GM12878 (cell line): Measurements from ENCODE around the gene GPC3. TPM values are rescaled to one million over a fixed set of nuclear protein-coding genes. Genes with fewer than 3 reads are reported as not detected.

ENCODE experiments used
- ATAC-seq: fragments of 200-7000 bp; cut with Tn5 transposase; 3 replicates; pipeline ENCODE4 v1.9.1; 2020; ENCODE audit warnings: mild to moderate bottlenecking, moderate library complexity
- BruUV-seq: library from RNA; stranded (reverse); fragments of 400-500 nt; replicated peaks from 2 replicates; lab custom pipeline; 2021; lab: Mats Ljungman, UMichigan
- CTCF ChIA-PET: fragments of 300-600 bp; sonication (Branson Sonifier 250); formaldehyde crosslinking; extraction: SDS; loops from one replicate; lab custom pipeline; 2021; ENCODE audit warnings: inconsistent platforms; lab: Yijun Ruan, JAX
- POLR2A ChIA-PET: fragments of 350-600 bp; formaldehyde crosslinking; extraction: SDS; loops from one replicate; lab custom pipeline; 2021; ENCODE audit warnings: inconsistent platforms; lab: Charles Lee
- RAD21 ChIA-PET: fragments of 300-600 bp; sonication (Branson Sonifier 250); formaldehyde crosslinking; loops from one replicate; lab custom pipeline; 2023; ENCODE audit warnings: antibody characterized with exemption; ENCODE audit not compliant: unreplicated experiment; lab: Charles Lee
- SMC1A ChIA-PET: fragments of 300-600 bp; sonication (Branson Sonifier 250); formaldehyde crosslinking; loops from one replicate; lab custom pipeline; 2023; ENCODE audit not compliant: unreplicated experiment, uncharacterized antibody; lab: Charles Lee
- DNase-seq: peaks from one replicate; pipeline ENCODE4 v3.0.0-alpha.2; 2011; ENCODE audit warnings: low read depth, low spot score
- FAIRE-seq: peaks from 3 replicates; lab custom pipeline; 2011; peaks lifted over from hg19 to GRCh38; lab: Jason Lieb, UNC
- H2AFZ ChIP-seq: 2 replicates; pipeline ENCODE4 v1.6.0; 2011; ENCODE audit warnings: low read depth, low read length, control low read depth; ENCODE audit not compliant: control insufficient read depth
- H3K27ac ChIP-seq: 2 replicates; pipeline ENCODE4 v1.5.1; 2011; ENCODE audit warnings: control low read depth; ENCODE audit not compliant: control insufficient read depth, insufficient read depth
- H3K27me3 ChIP-seq, 2 experiments: replicated peaks in 1 of 2; 2 replicates each; pipeline versions ENCODE4 v1.6.0 to v1.6.1; 2011; ENCODE audit warnings: low read length in 1 of 2; ENCODE audit not compliant: control insufficient read depth in 2 of 2, insufficient read depth in 2 of 2
- H3K36me3 ChIP-seq, 2 experiments: 2 replicates each; pipeline ENCODE4 v1.5.1; 2011; ENCODE audit warnings: low read length in 1 of 2; ENCODE audit not compliant: control insufficient read depth in 2 of 2, insufficient read depth in 2 of 2
- H3K4me1 ChIP-seq: 2 replicates; pipeline ENCODE4 v1.6.1; 2011; ENCODE audit warnings: mild to moderate bottlenecking, low read length, moderate library complexity, mixed read lengths; ENCODE audit not compliant: control insufficient read depth, insufficient read depth
- H3K4me2 ChIP-seq: 2 replicates; pipeline ENCODE4 v1.6.0; 2011; ENCODE audit warnings: control low read depth; ENCODE audit not compliant: control insufficient read depth, insufficient read depth
- H3K4me3 ChIP-seq: fragments of 200-600 bp; sonication (generic); 2 replicates; pipeline ENCODE4 v1.5.1; 2016
- H3K79me2 ChIP-seq: 2 replicates; pipeline ENCODE4 v1.6.0; 2011; ENCODE audit warnings: low read length; ENCODE audit not compliant: control insufficient read depth, insufficient read depth
- H3K9ac ChIP-seq: 2 replicates; pipeline ENCODE4 v1.8.0; 2011; ENCODE audit warnings: low read length, control low read depth, mixed read lengths; ENCODE audit not compliant: control insufficient read depth, insufficient read depth
- H3K9me3 ChIP-seq: replicated peaks from 3 replicates; pipeline ENCODE4 v1.5.1; 2011; ENCODE audit warnings: mild to moderate bottlenecking, low read length; ENCODE audit not compliant: control insufficient read depth, insufficient read depth
- H4K20me1 ChIP-seq: 2 replicates; pipeline ENCODE4 v1.6.0; 2011; ENCODE audit not compliant: control insufficient read depth, insufficient read depth
- ATF3 ChIP-seq: IDR thresholded peaks from 2 replicates; pipeline ENCODE4 v1.6.1; 2011; ENCODE audit warnings: low read depth, mild to moderate bottlenecking, low read length, moderate library complexity, borderline replicate concordance; ENCODE audit errors: extremely low read depth
- CEBPB ChIP-seq, 2 experiments: fragments of 150-350 bp in 1 of 2; IDR thresholded peaks; 2 replicates each; pipeline ENCODE4 v1.6.1; 2012 to 2014; ENCODE audit warnings: low read depth in 2 of 2, low read length in 2 of 2, borderline replicate concordance in 1 of 2, inconsistent platforms in 1 of 2
- EGR1 ChIP-seq, 2 experiments: IDR thresholded peaks; 1 replicate in 1 of 2; 2 replicates in 1 of 2; pipeline ENCODE4 v1.6.1; 2011 to 2012; ENCODE audit warnings: low read depth in 2 of 2, low read length in 2 of 2, borderline replicate concordance in 1 of 2, mild to moderate bottlenecking in 1 of 2, moderate library complexity in 1 of 2
- MEF2B ChIP-seq: fragments of 450-650 bp; IDR thresholded peaks from 2 replicates; pipeline ENCODE4 v1.6.1; 2018; ENCODE audit warnings: mild to moderate bottlenecking, moderate library complexity; ENCODE audit not compliant: partially characterized antibody, poor library complexity, severe bottlenecking
- NRF1 ChIP-seq: conservative IDR thresholded peaks from 2 replicates; pipeline ENCODE4 v1.6.1; 2011; ENCODE audit warnings: mild to moderate bottlenecking, low read depth, low read length, improper control_type of control experiment
- PAX5 ChIP-seq: IDR thresholded peaks from 2 replicates; pipeline ENCODE4 v1.6.1; 2011; ENCODE audit warnings: low read depth, low read length, borderline replicate concordance
- PML ChIP-seq: IDR thresholded peaks from 2 replicates; pipeline ENCODE4 v1.6.1; 2012; ENCODE audit warnings: low read length, inconsistent platforms
- POLR2AphosphoS5 ChIP-seq: IDR thresholded peaks from 2 replicates; pipeline ENCODE4 v1.6.1; 2011; ENCODE audit warnings: mild to moderate bottlenecking, low read length, inconsistent platforms
- POU2F2 ChIP-seq: IDR thresholded peaks from 3 replicates; pipeline ENCODE4 v1.6.1; 2011; ENCODE audit warnings: low read depth, mild to moderate bottlenecking, low read length, borderline replicate concordance
- RAD51 ChIP-seq: fragments of 450-650 bp; IDR thresholded peaks from 2 replicates; pipeline ENCODE4 v1.6.1; 2016; ENCODE audit warnings: moderate library complexity, mild to moderate bottlenecking, inconsistent platforms
- SMAD1 ChIP-seq: fragments of 450-650 bp; IDR thresholded peaks from 2 replicates; pipeline ENCODE4 v1.6.1; 2018; ENCODE audit warnings: mild to moderate bottlenecking, low read depth; ENCODE audit not compliant: partially characterized antibody
- SMAD5 ChIP-seq: IDR thresholded peaks from 2 replicates; pipeline ENCODE4 v1.6.1; 2016; ENCODE audit warnings: antibody characterized with exemption, low read depth
- SP1 ChIP-seq: IDR thresholded peaks from one replicate; pipeline ENCODE4 v1.6.1; 2011; ENCODE audit warnings: low read depth, low read length
- SRF ChIP-seq, 2 experiments: IDR thresholded peaks; 2 replicates each; pipeline ENCODE4 v1.6.1; 2011; ENCODE audit warnings: low read depth in 2 of 2, low read length in 2 of 2, mild to moderate bottlenecking in 1 of 2, moderate library complexity in 1 of 2
- TAF1 ChIP-seq: IDR thresholded peaks from 2 replicates; pipeline ENCODE4 v1.6.1; 2011; ENCODE audit warnings: mild to moderate bottlenecking, low read depth, low read length, borderline replicate concordance
- TBL1XR1 ChIP-seq: IDR thresholded peaks from 2 replicates; pipeline ENCODE4 v1.6.1; 2012; ENCODE audit warnings: low read depth, low read length, improper control_type of control experiment
- ZZZ3 ChIP-seq: IDR thresholded peaks from 2 replicates; pipeline ENCODE4 v1.6.1; 2011; ENCODE audit warnings: low read depth; ENCODE audit not compliant: control insufficient read depth, insufficient read length
- WGBS: methylation state at CpG from one replicate; pipeline ENCODE4 v1.1.6; 2016; ENCODE audit warnings: low lambda C conversion rate; ENCODE audit not compliant: insufficient replicate concordance, insufficient coverage; ENCODE audit errors: missing lambda C conversion rate; 5-methylcytosine and 5-hydroxymethylcytosine counted together
- in situ Hi-C: fragments of 300-500 bp; cut with MboI; formaldehyde crosslinking; loops from 9 replicates; pipeline ENCODE4 v1.14.3; 2018; ENCODE audit warnings: mixed read lengths
- intact Hi-C: fragments of 100-400 bp; cut with micrococcal nuclease; formaldehyde crosslinking; loops from one replicate; pipeline ENCODE4 v1.14.2; 2022; ENCODE audit not compliant: unreplicated experiment
- polyA plus RNA-seq, 11 experiments: library from polyadenylated mRNA; depleted of rRNA in 4 of 11; unstranded in 6 of 11; stranded (reverse) in 5 of 11; fragments of >200 nt; fragmentation: Nextera tagmentation in 4 of 11; fragmentation: Illumina TruSeq in 1 of 11; extraction: Ambion mirVana in 4 of 11; extraction: Trizol in 1 of 11; gene quantifications; 1 replicate in 1 of 11; 2 replicates in 10 of 11; pipeline versions ENCODE4 v1.2.1 to v1.2.3, GENCODE V29; 2011 to 2016; ENCODE audit warnings: inconsistent platforms in 2 of 11, missing spikeins in 2 of 11, low read depth in 1 of 11
- total RNA-seq, 4 experiments: library from RNA; depleted of rRNA in 3 of 4; stranded (reverse); fragments of >200 nt in 3 of 4; fragmentation: Illumina TruSeq in 1 of 4; extraction: Trizol in 1 of 4; gene quantifications; 2 replicates each; pipeline versions ENCODE4 v1.2.1 to v1.2.3, GENCODE V29; 2013 to 2021
- TF ChIP-seq, protein P1 (sequence below): fragments of 450-650 bp; IDR thresholded peaks from 2 replicates; pipeline ENCODE4 v1.6.1; 2016; ENCODE audit warnings: mild to moderate bottlenecking

GPC3 gene
- total and polyA plus RNA-seq, 10 of the 15 experiments (the other 5 are each of a cell fraction or from before 2014, with no cell fraction given), result 0.09 to 0.82 TPM; not detected in 8

GRCh38 chrX:133859860-133860259 lies 125.5 kb downstream of the GPC3 start:
- POLR2A ChIA-PET, result no interaction called here
- TF ChIP-seq ATF3 (no peak), SMAD5 (no peak), SP1 (no peak), PML (no peak), CEBPB (IDR thresholded peaks at IDR 0.05; ENCODE audit: borderline replicate concordance in 1 of 2, low read depth in 2 of 2, low read length in 2 of 2) (no peak)
- Histone ChIP-seq H3K9me3 (no peaks in the 10 kb centered on the region), H3K36me3 (no peaks in the 10 kb centered on the region), H3K27me3 (no peaks in the 10 kb centered on the region), H3K27ac (no peak overlapping the region), H3K4me2 (no peak overlapping the region), H3K4me1 (no peaks in the 10 kb centered on the region), H4K20me1 (no peaks in the 10 kb centered on the region), H3K9ac (no peak overlapping the region), H3K79me2 (no peaks in the 10 kb centered on the region), H2AFZ (no peak overlapping the region), H3K4me3 (no peak overlapping the region)
- BruUV-seq, result no TSS peak
- SMC1A ChIA-PET, result no interaction called here
- intact Hi-C loops, result no loop called here
- DNase-seq, result no peak
- in situ Hi-C loops, result no loop called here
- FAIRE-seq, result no peak
- 21% methylated on average over 7 of the region's 7 CpGs for WGBS
- CTCF ChIA-PET, result interaction anchor here (0.8 to 1.1 kb wide), 2 partner anchors 9 to 15 kb away, joined by 3 read pairs; no protein-coding TSS in a partner anchor
- no peak for ATAC-seq
- RAD21 ChIA-PET, result no interaction called here

DNA sequence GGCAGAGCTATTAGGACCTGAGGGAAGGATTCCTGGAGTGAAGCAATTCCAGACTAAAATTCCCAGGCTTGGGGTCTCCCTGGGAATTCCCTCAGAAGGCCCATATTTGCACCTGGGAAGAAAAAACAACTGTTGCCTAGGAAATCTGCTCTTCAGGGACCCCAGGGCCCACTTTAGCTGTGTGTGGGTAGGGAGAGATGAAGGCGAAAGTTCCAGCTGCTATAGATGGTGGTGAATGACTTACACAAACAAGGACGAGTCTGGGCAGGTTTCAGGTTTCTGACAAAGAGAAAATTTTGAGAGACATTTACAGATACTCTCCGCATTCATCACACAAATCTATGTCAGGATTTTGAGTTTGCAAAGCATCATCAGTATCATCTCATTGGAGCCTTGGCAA lies 126.1 kb downstream of the GPC3 start:
- FAIRE-seq (no peak), DNase-seq (no peak), ATAC-seq (no peak)
- no peak overlapping the region for H3K4me2 ChIP-seq
- H2AFZ ChIP-seq, result no peak overlapping the region
- in situ Hi-C loops (no loop called here), intact Hi-C loops (no loop called here)
- TF ChIP-seq RAD51 (no peak), EGR1 (IDR thresholded peaks at IDR 0.05; ENCODE audit: borderline replicate concordance in 1 of 2, low read depth in 2 of 2, low read length in 2 of 2) (no peak), NRF1 (no peak), TAF1 (no peak), TBL1XR1 (no peak), POU2F2 (no peak), ZZZ3 (no peak), POLR2AphosphoS5 (no peak), PAX5 (no peak), MEF2B (no peak), SRF (IDR thresholded peaks at IDR 0.05; ENCODE audit: low read depth in 2 of 2, low read length in 2 of 2) (no peak), SMAD1 (no peak)
- TF ChIP-seq, protein P1, sequence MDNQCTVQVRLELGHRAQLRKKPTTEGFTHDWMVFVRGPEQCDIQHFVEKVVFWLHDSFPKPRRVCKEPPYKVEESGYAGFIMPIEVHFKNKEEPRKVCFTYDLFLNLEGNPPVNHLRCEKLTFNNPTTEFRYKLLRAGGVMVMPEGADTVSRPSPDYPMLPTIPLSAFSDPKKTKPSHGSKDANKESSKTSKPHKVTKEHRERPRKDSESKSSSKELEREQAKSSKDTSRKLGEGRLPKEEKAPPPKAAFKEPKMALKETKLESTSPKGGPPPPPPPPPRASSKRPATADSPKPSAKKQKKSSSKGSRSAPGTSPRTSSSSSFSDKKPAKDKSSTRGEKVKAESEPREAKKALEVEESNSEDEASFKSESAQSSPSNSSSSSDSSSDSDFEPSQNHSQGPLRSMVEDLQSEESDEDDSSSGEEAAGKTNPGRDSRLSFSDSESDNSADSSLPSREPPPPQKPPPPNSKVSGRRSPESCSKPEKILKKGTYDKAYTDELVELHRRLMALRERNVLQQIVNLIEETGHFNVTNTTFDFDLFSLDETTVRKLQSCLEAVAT, result no peak
- H3K4me1 ChIP-seq, result no peaks in the 10 kb centered on the region
- H4K20me1 ChIP-seq, result no peaks in the 10 kb centered on the region
- no peaks in the 10 kb centered on the region for H3K36me3 ChIP-seq
- POLR2A ChIA-PET, result no interaction called here
- 33% methylated on average over 3 of the region's 3 CpGs for WGBS
- no peak overlapping the region for H3K9ac ChIP-seq
- BruUV-seq, result no TSS peak
- SMC1A ChIA-PET, result no interaction called here
- H3K4me3 ChIP-seq, result no peak overlapping the region
- no peaks in the 10 kb centered on the region for H3K79me2 ChIP-seq
- CTCF ChIA-PET, result interaction anchor here (0.7 to 1.1 kb wide), 3 partner anchors 8 to 61 kb away, joined by 3 read pairs; no protein-coding TSS in a partner anchor
- no peaks in the 10 kb centered on the region for H3K9me3 ChIP-seq
- RAD21 ChIA-PET, result no interaction called here
- H3K27ac ChIP-seq, result no peak overlapping the region
- H3K27me3 ChIP-seq, result no peaks in the 10 kb centered on the region
